Measurements from ENCODE around the gene HOXD8.

HOXD8 gene

DNA sequence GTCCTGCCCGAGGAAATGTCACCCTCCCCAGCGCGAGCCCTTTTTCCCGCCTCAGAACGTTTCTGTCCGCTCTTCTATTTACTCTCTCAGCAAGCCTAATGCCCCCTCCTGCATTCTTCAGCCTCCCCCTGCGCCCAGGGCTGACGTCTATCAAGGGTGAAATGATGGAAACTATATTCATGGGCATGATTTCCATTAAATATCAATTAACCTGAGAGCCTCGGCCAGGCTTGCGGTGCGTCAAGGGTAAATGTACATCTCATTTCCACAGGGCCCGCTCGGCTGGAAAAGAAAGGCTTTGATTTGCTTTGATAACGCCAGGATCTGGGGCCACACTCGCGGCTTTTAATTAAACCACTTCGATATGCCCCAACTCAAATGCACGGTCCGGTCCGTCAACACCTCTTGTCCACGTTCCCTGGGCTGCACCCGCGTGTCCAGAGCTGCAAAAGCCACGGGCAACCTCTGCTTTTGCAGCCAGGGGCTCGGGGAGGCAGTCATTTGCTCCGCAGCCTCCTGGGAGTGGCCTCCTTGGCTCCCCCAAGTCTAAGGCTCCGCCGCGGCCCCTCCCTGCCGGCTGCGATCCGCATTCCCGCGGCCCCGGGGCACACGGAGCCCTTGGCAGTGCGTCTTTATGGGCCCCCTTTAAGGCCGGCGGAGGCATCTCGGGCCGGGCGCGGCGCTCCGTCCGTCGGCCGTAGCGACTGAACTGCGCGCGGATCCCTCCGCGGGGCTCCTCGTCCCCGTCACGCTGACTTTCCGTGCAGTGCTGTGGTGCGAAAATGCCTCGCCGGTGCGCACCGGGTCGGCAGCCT is at the start of gene HOXD8:
Gene HOXD8, plus strand, starts transcription at position 724 of the 815 bp plus-strand sequence. CDS start 662 bp downstream, outside the sequence.
- in situ Hi-C loops (cut with MboI; ENCODE audit: low sequenced_read_pairs, unreplicated experiment), result loop anchor here (10.0 to 25.0 kb wide), 2 partner anchors 683 to 1026 kb away; no protein-coding TSS in a partner anchor
- TF ChIP-seq, protein P1, sequence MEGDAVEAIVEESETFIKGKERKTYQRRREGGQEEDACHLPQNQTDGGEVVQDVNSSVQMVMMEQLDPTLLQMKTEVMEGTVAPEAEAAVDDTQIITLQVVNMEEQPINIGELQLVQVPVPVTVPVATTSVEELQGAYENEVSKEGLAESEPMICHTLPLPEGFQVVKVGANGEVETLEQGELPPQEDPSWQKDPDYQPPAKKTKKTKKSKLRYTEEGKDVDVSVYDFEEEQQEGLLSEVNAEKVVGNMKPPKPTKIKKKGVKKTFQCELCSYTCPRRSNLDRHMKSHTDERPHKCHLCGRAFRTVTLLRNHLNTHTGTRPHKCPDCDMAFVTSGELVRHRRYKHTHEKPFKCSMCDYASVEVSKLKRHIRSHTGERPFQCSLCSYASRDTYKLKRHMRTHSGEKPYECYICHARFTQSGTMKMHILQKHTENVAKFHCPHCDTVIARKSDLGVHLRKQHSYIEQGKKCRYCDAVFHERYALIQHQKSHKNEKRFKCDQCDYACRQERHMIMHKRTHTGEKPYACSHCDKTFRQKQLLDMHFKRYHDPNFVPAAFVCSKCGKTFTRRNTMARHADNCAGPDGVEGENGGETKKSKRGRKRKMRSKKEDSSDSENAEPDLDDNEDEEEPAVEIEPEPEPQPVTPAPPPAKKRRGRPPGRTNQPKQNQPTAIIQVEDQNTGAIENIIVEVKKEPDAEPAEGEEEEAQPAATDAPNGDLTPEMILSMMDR (IDR thresholded peaks at IDR 0.05; ENCODE audit: borderline replicate concordance, control extremely low read depth, extremely low read depth, insufficient read depth, missing control alignments), result no peak
- no peak for DNase-seq (ENCODE audit: low spot score)

DNA sequence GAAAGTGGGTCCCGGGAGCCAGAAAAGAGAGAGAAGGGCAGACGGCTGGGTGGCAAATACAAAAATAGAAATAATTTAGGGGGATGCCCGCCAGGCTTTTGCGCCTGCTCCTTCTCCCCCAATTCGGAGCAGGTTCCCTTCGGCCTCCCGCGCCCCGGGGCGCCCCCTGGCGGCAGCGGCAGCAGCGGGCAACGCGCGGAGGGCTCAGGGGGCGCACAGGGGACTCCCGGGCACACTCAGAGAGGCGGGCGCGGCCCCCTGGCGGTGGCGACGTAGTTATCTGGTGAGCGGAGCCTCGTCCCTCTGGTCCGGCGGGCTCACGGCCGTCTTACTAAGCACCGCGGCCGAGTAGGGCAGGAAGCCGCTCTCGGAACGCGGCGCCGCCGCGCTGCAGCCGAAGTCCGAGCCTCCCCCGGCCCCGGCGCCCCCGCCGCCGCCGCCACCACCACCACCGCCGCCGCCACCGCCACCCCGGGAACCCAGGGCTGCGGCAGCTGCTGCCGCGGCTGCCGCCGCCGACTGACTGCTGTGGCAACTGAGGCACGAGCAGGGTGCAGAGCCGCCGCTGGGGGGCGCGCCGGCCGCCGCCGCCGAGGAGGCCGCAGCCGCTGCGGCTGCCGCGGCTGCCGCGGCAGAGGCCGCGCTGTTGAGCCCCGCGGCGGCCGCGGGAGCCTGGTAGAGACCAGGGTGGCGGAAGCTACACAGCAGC is 49.5 kb upstream of the HOXD8 start:
- in situ Hi-C loops (cut with MboI; ENCODE audit: low sequenced_read_pairs, unreplicated experiment), result loop anchor here (10.0 to 25.0 kb wide), 2 partner anchors 385 to 718 kb away; no protein-coding TSS in a partner anchor
- TF ChIP-seq, protein P1 (IDR thresholded peaks at IDR 0.05; ENCODE audit: borderline replicate concordance, control extremely low read depth, extremely low read depth, insufficient read depth, missing control alignments), result peak; percentile 54
- DNase-seq (ENCODE audit: low spot score), result peak; percentile 66

DNA sequence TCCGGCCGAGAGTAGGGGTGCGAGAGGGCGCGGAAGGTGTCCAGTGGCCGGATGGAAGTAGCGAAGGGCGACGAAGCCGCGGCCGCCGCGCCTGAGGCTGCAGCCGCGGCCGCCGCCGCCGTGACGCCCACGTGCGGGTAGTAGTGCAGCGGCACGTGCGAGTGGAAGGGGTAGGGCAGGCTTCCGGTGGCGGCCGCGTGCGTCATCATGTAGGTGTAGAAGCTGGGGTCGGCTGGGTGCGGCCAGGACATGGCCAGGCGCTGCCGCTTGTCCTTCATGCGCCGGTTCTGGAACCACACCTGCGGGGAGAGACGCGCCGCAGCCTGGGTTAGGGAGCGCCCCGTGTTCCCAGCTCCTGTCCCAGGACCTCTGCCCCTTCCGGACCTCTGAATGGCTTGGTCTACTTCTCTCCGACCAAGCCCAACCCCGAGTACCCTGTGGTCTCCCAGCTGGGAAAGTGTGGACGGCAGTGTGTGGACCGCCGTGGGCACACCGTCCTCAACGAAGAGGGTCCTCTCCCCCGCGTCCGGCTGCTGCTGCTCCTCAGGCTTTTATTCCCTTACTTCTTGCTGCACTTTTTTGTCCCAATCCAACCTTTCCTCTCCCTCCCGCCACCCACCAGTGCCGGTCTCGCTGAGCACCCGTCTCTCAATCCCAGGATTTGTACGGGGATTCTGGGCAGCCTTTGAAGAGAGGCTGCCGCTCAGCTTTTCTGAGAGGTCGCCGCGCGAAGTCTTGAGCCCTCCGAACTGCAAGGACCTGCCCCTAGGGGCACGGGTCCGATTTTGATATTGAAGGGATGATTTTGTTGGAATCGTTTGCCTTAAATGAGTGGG is 48.7 kb upstream of the HOXD8 start:
- TF ChIP-seq, protein P1 (IDR thresholded peaks at IDR 0.05; ENCODE audit: borderline replicate concordance, control extremely low read depth, extremely low read depth, insufficient read depth, missing control alignments), result no peak
- peak; percentile 34 for DNase-seq (ENCODE audit: low spot score)
- in situ Hi-C loops (cut with MboI; ENCODE audit: low sequenced_read_pairs, unreplicated experiment), result loop anchor here (25.0 kb wide), 1 partner anchor 718 kb away; no protein-coding TSS in a partner anchor

DNA sequence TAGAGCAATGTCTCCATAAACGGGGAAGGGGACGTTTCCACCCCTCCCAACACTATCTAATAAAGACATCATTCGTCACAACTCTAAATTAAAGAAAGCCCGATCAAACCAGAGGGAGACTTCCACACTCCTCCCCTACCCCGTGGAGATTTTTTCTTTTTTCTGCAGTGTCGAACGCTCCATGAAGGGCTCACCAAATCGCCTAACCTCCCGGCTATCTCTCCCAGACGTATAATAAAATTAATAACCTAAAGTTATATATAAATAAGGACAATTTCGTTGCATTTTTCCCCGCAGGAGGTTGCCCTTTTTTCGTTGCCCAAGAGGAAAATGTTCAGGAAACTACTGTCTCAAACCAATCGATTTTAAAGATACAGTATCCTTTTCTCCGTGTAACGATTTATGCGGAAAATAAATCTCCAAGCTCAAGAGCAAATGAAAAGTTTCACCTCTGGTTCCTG is 48.1 kb upstream of the HOXD8 start:
- in situ Hi-C loops (cut with MboI; ENCODE audit: low sequenced_read_pairs, unreplicated experiment), result loop anchor here (25.0 kb wide), 1 partner anchor 719 kb away; no protein-coding TSS in a partner anchor
- DNase-seq (ENCODE audit: low spot score), result peak; percentile 23

DNA sequence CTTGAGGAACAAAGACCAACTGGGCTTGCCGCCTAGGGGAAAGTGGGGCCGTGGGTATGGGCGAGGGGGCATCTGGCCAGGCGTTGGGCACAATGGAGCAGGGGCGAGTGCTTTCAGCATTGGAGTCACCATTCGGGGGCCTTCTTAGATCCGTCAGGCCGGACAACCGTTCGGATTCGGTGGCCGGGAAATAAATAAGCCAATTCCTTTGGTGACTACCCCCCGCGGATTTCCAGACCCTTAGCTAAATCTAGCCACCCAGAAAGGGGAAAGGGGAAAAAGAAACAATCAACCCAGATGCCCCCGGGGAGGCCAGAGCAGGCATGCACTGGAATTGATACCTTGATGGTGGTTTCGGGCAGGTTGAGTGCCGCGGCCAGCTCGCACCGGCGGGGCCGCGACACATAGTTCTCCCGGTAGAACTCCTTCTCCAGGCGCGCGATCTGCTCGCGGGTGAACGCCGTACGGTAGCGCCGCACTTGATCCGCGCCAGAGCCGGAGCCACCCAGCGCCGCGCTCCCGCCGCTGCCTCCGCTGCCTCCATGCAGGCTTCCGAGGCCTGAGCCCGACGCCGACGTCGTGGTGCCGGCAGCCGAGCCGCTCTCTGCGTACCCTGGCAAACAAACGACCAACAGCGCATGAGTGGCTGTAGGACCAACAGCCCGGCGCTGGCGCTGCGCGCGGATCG is 47.5 kb upstream of the HOXD8 start:
- TF ChIP-seq, protein P1 (IDR thresholded peaks at IDR 0.05; ENCODE audit: borderline replicate concordance, control extremely low read depth, extremely low read depth, insufficient read depth, missing control alignments), result no peak
- in situ Hi-C loops (cut with MboI; ENCODE audit: low sequenced_read_pairs, unreplicated experiment), result loop anchor here (25.0 kb wide), 1 partner anchor 720 kb away; no protein-coding TSS in a partner anchor
- DNase-seq (ENCODE audit: low spot score), result peak; percentile 38

More for the DNA sequence above, 48.1 kb upstream of the HOXD8 start:
- TF ChIP-seq, protein P1 (IDR thresholded peaks at IDR 0.05; ENCODE audit: borderline replicate concordance, control extremely low read depth, extremely low read depth, insufficient read depth, missing control alignments), result no peak
